GM21423 (cell line): ENCODE data around the gene NDUFS4.
"Not testable (repeated sequence)": the region's sequence is repeated elsewhere in the genome, so short reads cannot be mapped to it uniquely, and the experiment has no call there.

Experiments
- ATAC-seq: cut with Tn5 transposase; IDR thresholded peaks from one replicate; pipeline ENCODE4 v1.9.1; 2021; ENCODE audit warnings: mild to moderate bottlenecking, moderate library complexity; ENCODE audit not compliant: unreplicated experiment

NDUFS4 gene

DNA sequence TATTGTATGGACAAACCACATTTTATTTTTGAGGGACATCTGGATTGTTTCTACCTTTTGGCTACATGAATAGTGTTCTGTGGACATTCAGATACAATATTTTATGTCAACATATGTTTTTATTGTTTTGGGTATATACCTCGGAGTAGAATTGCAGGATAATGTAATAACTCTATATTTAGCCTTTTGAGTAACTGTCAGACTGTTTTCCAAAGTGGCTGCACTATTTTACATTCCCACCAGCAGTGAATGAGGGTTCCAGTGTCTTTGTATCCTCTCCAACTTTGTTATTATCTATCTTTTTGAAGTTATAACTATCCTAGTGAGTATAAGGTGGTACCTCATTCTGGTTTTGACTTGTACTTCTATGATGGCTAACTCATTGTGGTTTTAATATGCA lies 11.0 kb downstream of the NDUFS4 start:
- no peak for ATAC-seq

DNA sequence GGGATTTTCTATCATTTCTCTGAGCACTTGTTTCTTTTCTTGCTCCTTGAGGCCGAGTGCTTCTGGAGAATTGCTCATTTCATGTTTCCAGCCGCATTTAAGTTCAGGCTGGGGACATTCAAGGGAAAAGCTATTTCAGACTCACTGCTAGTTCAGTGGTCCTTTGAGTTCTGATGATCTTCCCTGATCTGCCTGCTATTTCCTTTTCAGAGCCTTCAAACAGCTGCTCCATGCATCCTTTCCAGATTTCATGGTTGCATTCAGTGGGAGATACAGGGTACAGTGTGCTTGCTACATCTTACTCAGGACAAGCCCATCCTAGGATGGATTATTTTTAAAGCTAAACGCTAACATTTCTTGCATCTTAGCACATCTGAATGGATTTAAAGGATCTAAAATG lies 14.7 kb downstream of the NDUFS4 start:
- ATAC-seq = no peak

DNA sequence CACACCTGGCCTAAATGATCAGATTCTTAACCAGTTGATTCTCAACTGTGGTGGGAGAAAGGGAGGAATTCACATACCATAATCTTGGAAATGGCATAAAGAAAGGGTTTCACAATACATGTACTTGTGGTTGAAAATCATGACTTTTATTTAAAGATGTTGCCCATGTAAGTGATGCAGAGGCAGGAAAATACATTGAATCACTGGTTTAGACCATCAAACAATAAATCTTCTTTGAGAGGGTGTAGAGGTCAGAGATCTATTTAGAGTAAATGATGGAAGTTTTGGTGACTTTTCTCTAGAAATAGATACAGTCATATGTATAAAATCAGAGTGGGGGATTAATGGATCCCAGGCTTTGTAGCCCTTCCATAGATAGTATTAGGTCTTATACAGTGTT lies 15.4 kb downstream of the NDUFS4 start:
- no peak for ATAC-seq

DNA sequence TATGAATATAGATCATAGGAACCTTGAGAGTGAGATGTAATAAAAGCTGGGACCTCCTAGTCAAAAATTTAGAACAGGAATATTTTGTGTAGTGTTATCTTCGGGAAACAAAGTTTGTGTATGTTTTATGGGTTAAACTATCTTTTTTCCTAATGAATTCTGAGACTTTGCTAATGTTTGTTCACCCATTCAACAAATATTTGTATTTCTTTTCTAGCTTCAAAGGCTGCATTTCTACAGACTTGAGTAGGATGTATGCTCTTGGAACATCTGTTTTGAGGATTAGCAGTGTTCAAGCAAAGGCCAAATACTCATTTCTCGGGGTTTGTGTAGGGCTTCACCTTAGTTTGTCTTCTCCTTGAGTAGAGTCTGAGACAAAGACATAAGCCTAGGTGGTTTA lies 16.2 kb downstream of the NDUFS4 start:
- no peak for ATAC-seq

DNA sequence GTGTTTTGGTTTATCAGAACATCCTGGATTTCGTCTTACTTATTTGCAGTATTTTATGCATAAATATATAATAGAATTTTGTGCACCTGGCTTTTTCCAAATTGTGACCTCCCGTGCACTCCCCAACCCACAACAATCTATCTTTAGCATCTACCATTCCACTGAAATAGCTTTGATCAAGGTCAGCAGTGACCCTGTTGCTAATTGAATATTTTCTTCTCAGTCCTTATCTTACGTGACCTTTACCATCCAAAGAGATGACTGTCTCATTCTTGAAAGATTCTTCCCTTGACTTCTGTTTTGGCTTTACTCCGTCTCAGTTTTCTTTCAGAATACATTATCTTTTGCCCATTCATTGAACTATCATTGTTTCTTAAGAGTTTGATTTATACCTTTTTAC lies 18.4 kb downstream of the NDUFS4 start:
- no peak for ATAC-seq

DNA sequence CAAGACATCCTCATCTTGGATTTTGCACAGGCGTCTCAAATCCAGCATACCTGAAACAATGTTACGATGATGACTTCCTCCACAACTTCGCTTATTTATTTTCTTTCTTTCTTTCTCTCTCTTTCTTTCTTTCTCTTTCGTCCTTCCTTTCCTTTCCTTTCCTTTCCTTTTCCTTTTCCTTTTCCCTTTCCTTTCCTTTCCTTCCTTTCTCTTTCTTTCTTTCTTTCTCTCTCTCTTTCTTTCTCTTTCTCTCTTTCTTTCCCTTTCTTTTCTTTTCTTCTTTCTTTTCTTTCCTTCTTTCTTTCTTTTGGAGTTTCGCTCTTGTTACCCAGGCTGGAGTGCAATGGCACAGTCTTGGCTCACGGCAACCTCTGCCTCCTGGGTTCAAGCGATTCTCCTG lies 20.1 kb downstream of the NDUFS4 start:
- ATAC-seq = no peak

DNA sequence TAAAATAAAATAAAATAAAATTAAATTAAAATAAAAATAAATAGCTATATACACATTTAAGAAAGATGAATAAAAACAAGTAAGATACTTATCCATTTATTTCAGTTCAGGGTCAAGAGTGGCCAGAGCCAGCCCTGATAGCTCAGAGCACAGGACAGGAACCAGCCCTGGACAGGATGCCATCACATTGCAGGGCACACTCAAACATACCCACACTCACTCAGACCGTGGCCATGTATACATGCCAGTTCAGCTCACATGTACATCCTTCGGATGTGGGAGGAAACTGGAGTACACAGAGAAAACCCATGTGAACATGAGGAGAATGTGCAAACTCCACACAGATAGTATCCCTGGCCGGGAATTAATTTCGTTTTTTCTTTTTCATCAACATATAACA lies 21.8 kb downstream of the NDUFS4 start:
- ATAC-seq = no peak

DNA sequence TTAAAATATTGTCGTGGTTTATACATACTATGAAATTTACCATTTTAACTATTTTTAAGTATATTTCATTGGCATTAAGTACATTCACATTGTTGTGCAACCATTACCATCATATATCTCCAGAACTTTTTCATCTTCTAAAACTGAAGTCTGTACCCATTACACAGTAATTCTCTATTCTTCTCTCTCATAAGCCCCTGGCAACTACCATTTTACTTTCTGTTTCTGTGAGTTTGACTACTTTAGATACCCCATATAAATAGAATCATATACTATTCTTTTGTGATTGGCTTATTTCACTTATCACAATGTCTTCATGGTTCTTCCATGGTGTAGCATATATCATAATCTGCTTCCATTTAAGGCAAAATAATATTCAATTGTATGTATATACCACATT lies 30.3 kb downstream of the NDUFS4 start:
- no peak for ATAC-seq

DNA sequence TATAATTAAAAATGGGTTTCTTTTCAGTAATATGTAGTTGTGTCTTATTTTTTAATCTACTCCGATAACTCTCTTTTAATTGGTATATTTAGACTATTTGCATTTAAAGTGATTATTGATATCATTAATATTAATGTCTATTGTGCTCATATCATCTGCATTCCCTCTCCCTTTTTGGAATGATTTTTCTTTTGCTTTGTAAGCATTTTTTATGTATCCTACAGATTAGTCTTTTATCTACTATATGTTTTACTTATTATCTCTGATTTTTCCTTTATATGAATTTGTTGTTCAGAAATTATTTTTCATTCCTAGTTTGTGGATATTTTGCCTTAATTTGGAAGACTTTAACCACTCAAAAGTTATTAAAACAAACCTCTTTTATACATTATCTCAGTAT lies 34.0 kb downstream of the NDUFS4 start:
- ATAC-seq = no peak

DNA sequence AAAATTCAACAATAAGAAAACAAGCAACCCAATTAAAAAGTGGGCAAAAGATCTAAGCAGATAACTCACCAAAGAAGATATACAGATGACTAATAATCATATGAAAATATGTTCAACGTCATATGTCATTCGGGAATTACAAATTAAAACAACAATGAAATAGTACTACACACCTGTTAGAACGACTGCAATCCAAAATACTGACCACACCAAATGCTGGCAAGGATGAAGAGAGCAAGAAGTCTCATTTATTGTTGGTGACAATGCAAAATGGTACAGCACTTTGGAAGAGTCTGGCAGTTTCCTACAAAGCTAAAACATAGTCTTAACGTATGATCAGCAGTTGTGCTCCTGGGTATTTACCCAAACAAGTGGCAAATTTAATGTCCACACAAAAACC lies 37.5 kb downstream of the NDUFS4 start:
- ATAC-seq = no peak

DNA sequence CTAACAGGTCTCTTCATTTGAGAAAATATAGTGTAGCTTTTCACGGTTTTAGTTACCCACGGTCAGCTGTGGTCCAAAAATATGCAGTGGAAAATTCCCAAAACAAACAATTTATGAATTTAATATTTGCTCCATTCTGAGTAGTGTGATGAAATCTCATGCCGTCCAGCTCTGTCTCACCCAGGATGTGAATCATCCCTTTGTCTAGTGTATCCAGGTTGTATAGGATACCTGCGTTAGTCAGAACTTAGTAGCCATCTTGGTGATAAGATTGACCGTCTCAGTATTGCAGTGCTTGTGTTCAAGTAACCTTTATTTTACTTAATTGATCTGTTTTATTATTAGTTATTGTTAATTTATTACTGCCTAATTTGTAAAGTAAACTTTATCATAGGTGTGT lies 41.1 kb downstream of the NDUFS4 start:
- ATAC-seq = no peak

DNA sequence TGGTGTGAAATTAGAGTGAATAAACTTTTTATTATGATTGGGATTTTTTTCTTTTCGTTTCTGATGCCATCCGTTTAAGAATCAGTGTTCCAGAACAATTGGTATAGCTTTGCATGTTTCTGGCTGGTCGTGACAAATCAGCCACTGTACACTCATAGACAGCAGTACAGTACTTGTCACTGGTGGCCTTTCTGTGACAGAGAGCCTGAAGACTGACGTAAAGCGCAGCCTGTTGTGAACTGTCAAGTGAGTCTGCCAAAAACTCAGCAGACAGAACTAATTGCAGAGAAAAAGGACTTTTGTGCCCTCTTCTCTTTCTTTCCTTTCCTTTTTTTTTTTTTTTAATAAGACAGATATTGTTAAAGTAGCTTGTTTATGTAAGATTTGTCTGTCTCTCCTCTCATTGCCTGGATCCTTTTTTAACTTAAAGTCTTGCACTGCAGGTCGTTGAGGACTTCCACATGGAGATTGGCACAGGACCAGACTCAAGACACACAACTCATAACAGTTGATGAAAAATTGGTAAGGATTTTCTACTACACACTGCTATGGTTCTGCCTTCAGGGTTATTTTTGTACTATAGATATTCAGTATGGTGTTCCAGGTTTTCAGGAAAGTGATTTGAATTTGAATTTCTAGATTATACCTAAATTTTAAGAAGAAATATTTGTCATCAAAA lies 42.7 kb downstream of the NDUFS4 start:
- no peak for ATAC-seq

DNA sequence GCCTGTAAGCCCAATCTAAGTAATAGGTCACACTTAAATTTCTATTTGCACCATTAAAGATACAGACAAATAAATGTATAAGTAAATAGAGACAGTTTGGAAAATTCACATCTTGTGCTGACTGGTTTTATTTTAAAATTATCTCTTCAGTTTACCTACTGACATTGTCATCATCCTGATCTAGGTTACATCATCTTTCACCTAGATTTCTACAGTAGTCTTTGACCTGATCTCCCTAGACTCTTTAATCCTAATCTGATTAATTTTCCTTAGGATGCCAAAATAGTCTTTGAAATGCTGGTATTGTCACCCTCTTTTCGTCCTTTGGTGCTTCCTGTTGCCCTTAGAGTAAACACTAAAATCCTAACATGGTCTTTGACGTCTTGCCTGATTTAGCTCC lies 43.9 kb downstream of the NDUFS4 start:
- ATAC-seq = no peak

DNA sequence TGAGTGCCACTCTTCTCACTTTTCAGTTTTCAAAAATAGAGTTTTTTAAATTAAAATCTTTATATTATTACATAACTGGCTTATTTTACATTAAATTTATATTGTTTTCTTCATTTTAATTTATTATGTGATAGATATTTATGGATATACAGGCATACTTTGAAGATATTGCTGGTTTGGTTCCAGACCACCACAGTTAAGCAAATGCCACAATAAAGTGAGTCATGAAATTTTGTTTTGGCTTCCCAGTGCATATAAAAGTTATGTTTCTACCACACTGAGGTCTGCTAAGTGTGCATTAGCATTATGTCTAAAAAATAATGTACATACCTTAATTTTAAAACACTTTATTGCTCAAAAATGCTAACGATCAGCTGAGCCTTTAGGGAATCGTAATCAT lies 47.4 kb downstream of the NDUFS4 start:
- ATAC-seq = no peak

DNA sequence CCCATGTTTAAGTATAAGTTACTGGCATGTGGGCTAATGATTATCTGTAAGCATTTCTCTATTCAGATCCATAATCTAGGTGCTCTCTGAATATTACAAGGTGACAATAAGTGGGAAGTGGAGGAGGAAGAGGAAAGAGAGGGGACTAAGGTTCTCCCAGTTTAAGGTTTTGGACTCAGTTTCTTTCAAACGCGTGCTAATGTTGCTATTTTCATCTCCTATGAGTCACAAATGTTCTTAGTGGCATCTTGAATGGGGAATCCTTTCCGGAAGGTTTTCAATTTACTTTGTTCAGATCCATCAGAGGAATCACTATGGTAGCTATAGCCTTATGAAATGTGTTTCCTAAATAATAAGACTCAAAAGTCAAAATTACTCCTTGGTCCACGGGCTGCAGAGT lies 48.5 kb downstream of the NDUFS4 start:
- ATAC-seq = not testable (repeated sequence)

DNA sequence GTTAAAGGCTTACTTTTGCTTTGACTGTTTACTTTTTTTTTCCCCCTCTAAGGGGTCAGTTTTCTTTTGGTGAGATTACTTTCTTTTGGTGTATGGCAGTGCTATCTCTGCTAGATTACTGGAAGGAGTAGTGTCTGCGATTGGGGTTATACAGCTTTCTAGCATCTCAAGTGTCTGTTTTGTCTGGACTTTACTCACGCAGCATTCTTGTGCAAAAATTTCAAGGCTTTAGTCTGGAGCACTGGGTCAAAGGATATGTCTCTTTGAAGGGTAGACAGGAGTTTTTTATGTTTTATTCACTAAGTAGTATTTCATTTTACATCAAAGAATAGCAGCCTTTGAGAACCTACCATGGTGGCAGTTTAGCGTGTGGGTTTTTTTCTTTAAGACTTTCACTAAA lies 52.6 kb downstream of the NDUFS4 start:
- ATAC-seq = no peak

DNA sequence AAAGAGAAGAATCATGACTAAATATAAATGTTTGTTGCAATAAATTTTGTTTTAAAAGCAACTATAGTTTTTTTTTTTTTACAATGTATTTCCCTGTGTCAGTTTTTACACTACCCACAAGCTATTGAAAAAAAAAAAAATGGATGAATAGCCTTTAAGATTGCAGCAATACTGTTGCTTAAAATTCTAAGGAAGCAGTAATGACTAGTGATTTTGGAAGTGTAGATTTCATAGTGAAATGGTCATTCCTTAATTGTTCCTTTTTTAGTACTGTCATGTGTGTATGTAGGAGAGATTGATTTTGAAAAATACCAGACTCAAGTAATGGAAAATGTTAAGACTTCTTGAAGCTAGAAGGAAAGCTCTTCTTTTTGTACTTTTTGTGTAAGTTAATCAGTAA lies 53.1 kb downstream of the NDUFS4 start:
- ATAC-seq = no peak

DNA sequence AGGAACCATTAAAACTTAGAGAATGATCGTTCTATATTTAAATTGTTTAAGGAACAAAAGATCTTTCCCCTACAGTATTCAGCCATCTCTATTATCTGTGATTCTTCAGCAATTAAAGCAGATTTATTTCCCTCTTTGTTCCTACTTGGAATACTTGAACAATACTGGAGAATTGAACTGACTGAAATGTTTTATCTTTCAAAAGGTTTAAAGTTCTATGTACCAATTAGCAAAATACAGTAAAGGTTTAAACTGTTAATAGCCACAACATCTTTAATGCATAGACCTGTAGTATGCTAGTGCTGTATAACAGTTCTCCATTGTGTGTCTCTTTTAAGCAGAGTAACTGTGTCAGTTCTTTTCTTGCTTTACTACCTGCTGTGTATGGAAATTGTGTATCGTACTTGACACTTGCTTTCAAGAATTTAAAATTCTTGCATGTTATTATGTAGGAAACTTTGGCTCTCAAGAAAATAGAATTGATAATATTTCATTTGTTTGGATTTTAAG lies 54.0 kb downstream of the NDUFS4 start:
- ATAC-seq = no peak

DNA sequence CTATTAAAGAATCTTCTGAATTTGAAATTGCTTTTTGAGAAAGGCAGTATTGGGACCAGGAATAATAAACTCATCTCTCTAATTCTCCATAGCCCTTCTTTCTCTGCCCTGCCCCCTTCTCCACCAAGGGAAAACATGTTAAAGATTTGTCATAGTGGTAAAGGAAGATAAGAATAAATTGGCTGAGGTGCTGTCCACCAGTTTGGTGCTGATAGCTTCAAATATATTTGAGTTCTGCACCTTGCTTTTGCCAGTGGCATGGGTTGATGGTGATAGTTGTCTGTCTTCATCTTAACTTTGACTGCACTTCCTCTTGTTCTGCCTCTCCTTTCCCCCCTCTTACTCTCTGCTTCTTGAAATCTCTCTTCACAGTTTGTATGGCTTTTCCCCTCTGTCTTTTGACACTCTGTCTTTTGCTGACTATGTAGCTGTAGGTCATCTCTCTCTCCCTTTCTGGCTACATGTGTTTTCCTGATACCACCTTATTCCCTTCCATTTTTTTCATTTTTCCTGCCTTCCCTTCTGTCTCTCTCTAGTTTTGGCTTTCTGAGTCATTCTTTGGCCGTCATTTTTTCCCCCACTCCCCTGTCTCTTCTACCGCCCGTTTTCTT lies 56.6 kb downstream of the NDUFS4 start:
- ATAC-seq = no peak

DNA sequence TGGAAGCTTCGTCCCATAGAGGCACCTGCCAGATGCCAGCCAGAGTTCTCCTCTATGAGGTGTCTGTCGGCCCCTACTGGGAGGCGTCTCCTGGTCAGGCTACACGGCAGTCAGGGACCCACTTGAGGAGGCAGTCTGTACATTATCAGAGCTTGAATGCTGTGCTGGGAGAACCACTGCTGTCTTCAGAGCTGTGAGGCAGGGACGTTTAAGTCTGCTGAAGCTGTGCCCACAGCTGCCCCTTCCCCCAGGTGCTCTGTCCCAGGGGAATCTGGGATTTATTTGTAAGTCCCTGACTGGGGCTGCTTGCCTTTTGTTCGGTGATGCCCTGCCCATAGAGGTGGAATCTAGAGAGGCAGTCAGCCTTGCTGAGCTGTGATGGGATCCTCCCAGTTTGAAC lies 70.8 kb downstream of the NDUFS4 start:
- no peak for ATAC-seq

DNA sequence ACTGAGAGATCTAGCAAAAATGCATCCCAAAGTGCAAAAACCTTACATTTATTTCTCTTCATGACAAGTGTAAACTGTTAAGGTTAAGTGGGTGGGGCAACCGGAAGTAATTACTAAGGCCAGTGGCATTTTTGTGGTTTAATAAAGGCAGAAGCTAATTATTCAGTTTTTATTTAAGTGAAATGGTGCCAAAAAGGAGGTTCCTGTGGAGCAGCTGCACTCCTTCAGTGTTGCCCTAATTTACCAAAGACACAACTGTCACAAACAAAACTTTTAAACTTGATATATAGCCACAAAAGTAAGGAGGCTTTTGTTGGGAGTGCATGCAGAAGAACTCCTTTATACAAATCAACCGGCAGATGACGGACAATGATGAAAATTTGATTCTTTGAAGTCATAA lies 81.6 kb downstream of the NDUFS4 start:
- ATAC-seq = no peak

DNA sequence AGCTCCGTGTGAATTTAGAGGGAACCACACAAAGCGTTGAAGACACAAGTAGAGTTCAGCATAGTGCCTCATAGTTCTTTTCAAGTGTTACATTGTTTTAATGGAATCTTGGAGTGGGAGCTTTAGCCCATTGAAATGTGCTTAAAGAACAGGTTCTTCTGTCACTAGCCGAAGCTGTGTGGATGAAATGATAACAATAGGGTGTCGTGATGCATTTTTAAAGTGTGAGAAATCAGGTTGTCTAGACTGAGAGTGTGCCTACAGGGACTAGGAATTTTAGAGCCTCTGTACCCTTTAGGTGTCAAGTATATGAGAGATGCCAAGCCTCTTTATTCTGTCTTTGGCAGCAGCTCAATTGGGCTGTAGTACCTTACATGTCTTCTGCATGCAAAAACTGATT lies 83.0 kb downstream of the NDUFS4 start:
- no peak for ATAC-seq

DNA sequence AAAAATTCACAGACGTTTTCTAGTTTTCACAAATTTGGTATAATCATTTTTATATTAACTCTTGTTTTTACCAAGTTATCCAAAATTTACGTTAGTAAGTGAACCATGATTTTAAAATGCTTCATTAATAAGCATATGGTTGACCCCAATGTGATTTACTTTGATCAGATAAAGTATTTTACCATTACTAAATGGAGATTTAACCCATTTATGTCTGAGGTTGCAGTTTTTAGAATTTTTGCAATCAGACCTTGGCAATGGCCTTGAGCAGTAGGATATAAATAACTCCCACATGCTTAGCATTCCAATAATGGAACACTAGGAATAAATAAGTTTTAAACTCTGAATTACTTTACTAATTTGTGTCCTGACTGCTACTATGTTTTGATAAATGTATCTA lies 84.6 kb downstream of the NDUFS4 start:
- no peak for ATAC-seq
